Neural progenitor cell (in vitro differentiated cells): ENCODE data around the gene CHST5. TPM values are rescaled to one million over a fixed set of nuclear protein-coding genes. Genes with fewer than 3 reads are reported as not detected.

Experiments used
- DNase-seq: peaks from one replicate; pipeline ENCODE4 v3.0.0-alpha.2; 2016; ENCODE audit warnings: low spot score
- H2AFZ ChIP-seq: fragments of 200-600 bp; sonication (generic); replicated peaks from 2 replicates; pipeline ENCODE4 v1.6.1; 2016; ENCODE audit warnings: antibody characterized with exemption
- H3F3A ChIP-seq: fragments of 200-600 bp; sonication (generic); 2 replicates; pipeline ENCODE4 v1.6.1; 2016; ENCODE audit warnings: antibody characterized with exemption, low read depth
- H3K27ac ChIP-seq: fragments of 200-600 bp; sonication (generic); 2 replicates; pipeline ENCODE4 v1.5.1; 2016; ENCODE audit warnings: mild to moderate bottlenecking
- H3K27me3 ChIP-seq: fragments of 200-600 bp; sonication (generic); 2 replicates; pipeline ENCODE4 v1.6.1; 2016; ENCODE audit warnings: mild to moderate bottlenecking, moderate library complexity
- H3K36me3 ChIP-seq: fragments of 200-600 bp; sonication (generic); 2 replicates; pipeline ENCODE4 v1.5.1; 2016
- H3K4me1 ChIP-seq: fragments of 200-600 bp; sonication (generic); 2 replicates; pipeline ENCODE4 v1.6.1; 2016; ENCODE audit warnings: mixed run types
- H3K4me2 ChIP-seq: fragments of 200-600 bp; sonication (generic); 2 replicates; pipeline ENCODE4 v1.6.1; 2016
- H3K4me3 ChIP-seq: fragments of 200-600 bp; sonication (generic); 2 replicates; pipeline ENCODE4 v1.5.1; 2016
- H3K79me2 ChIP-seq: fragments of 200-600 bp; sonication (generic); 2 replicates; pipeline ENCODE4 v1.6.1; 2016; ENCODE audit warnings: low read depth
- H3K9ac ChIP-seq: fragments of 200-600 bp; sonication (generic); 2 replicates; pipeline ENCODE4 v1.6.1; 2016
- H3K9me3 ChIP-seq: fragments of 200-600 bp; sonication (generic); 2 replicates; pipeline ENCODE4 v1.5.1; 2016; ENCODE audit warnings: low read depth
- H4K20me1 ChIP-seq: fragments of 200-600 bp; sonication (generic); 2 replicates; pipeline ENCODE4 v1.6.1; 2016; ENCODE audit warnings: low read depth
- H3K27ac Mint-ChIP-seq: 3 replicates; pipeline ENCODE4 v1.8.0; 2021; ENCODE audit warnings: mixed read lengths
- H3K27me3 Mint-ChIP-seq: 2 replicates; pipeline ENCODE4 v1.8.0; 2022; ENCODE audit warnings: low read depth, mild to moderate bottlenecking, inconsistent platforms, moderate library complexity, mixed read lengths; ENCODE audit not compliant: insufficient read depth
- H3K36me3 Mint-ChIP-seq: 3 replicates; pipeline ENCODE4 v1.8.0; 2021; ENCODE audit warnings: mixed read lengths
- H3K4me1 Mint-ChIP-seq: 3 replicates; pipeline ENCODE4 v1.8.0; 2021; ENCODE audit warnings: mixed read lengths
- H3K4me3 Mint-ChIP-seq: 3 replicates; pipeline ENCODE4 v1.8.0; 2021; ENCODE audit warnings: mild to moderate bottlenecking, moderate library complexity, mixed read lengths
- H3K9me3 Mint-ChIP-seq: 3 replicates; pipeline ENCODE4 v1.8.0; 2020; ENCODE audit warnings: mixed read lengths
- CTCF ChIP-seq: fragments of 200-600 bp; sonication (generic); IDR thresholded peaks from 2 replicates; pipeline ENCODE4 v1.5.1; 2017; ENCODE audit warnings: antibody characterized with exemption, mild to moderate bottlenecking
- EZH2 ChIP-seq: fragments of 200-600 bp; sonication (generic); IDR thresholded peaks from 2 replicates; pipeline ENCODE4 v1.6.1; 2017; ENCODE audit warnings: antibody characterized with exemption, mild to moderate bottlenecking, moderate library complexity
- EZH2phosphoT487 ChIP-seq: fragments of 200-600 bp; sonication (generic); IDR thresholded peaks from 2 replicates; pipeline ENCODE4 v1.6.1; 2017; ENCODE audit warnings: antibody characterized with exemption
- total RNA-seq: library from RNA; depleted of rRNA; stranded (reverse); fragments of >200 nt; gene quantifications from 2 replicates; pipeline ENCODE4 v1.2.3, GENCODE V29; 2015; ENCODE audit warnings: low replicate concordance

The CHST5 gene
- total RNA-seq, 1 donor from 2014 or later = not detected

GRCh38 chr16:75483222-75483621, 52.7 kb downstream of the CHST5 start:
- Mint-ChIP-seq H3K4me3 (no peak overlapping the region), H3K27me3 (no peaks in the 10 kb centered on the region), H3K36me3 (no peaks in the 10 kb centered on the region), H3K4me1 (no peaks in the 10 kb centered on the region), H3K27ac (no peak overlapping the region), H3K9me3 (no peaks in the 10 kb centered on the region)
- Histone ChIP-seq H3K4me2 (no peak overlapping the region), H3K9ac (no peak overlapping the region), H3K36me3 (no peaks in the 10 kb centered on the region), H2AFZ (no peak overlapping the region), H4K20me1 (no peaks in the 10 kb centered on the region), H3K4me3 (no peak overlapping the region), H3K27ac (no peak overlapping the region), H3K79me2 (no peaks in the 10 kb centered on the region), H3F3A (no peaks in the 10 kb centered on the region), H3K9me3 (no peaks in the 10 kb centered on the region), H3K27me3 (no peaks in the 10 kb centered on the region), H3K4me1 (no peaks in the 10 kb centered on the region)
- DNase-seq = no peak
- no peak for TF ChIP-seq EZH2phosphoT487
- no peak for TF ChIP-seq EZH2
- TF ChIP-seq CTCF = no peak

DNA sequence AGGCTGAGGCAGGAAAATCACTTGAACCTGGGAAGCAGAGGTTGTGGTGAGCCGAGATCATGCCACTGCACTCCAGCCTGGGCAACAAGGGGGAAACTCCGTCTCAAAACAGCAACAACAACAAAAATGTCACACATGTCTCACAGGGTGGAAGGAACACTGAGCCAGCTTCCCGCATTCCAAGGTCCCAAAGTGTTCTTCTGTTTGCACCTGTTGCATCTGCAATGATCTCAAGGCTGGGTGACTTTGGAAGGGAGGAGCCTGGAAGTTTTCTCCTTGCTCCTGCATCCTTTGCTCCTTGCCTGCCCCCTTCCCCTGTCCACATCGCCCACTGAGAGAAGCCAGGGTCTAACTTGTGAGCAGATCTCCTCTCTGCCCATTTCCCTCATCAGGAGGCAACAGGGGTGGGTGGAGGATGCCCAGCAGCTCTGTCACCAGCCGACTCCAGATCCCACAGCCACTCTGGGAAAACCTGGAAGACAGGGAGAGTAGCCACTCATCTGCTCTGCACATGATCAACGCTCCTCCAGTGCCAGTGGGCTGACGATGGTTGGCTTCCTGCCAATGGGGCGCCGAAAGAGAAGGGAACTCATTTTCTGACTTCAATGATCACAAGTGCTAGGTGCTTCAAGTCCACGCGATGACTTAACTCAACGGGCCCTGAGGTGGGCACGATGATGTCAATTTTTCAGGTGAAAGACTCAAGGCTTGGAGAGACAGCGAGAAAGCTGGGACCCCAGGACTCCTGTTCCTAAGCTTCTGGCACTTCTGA, 53.3 kb downstream of the CHST5 start:
- H3K27ac ChIP-seq = no peak overlapping the region
- H2AFZ ChIP-seq = no peak overlapping the region
- DNase-seq = no peak
- Mint-ChIP-seq H3K9me3 (no peaks in the 10 kb centered on the region), H3K4me1 (peaks cover 2% of the 10 kb centered on the region), H3K4me3 (no peak overlapping the region), H3K27me3 (no peaks in the 10 kb centered on the region), H3K36me3 (no peaks in the 10 kb centered on the region), H3K27ac (no peak overlapping the region)
- no peak for TF ChIP-seq CTCF
- TF ChIP-seq EZH2phosphoT487 = no peak
- TF ChIP-seq EZH2 = no peak
- no peaks in the 10 kb centered on the region for H4K20me1 ChIP-seq
- H3F3A ChIP-seq = no peaks in the 10 kb centered on the region
- H3K36me3 ChIP-seq = no peaks in the 10 kb centered on the region
- no peaks in the 10 kb centered on the region for H3K4me1 ChIP-seq
- H3K79me2 ChIP-seq = no peaks in the 10 kb centered on the region
- no peaks in the 10 kb centered on the region for H3K27me3 ChIP-seq
- no peak overlapping the region for H3K4me2 ChIP-seq
- no peak overlapping the region for H3K9ac ChIP-seq
- H3K4me3 ChIP-seq = no peak overlapping the region
- no peaks in the 10 kb centered on the region for H3K9me3 ChIP-seq

DNA sequence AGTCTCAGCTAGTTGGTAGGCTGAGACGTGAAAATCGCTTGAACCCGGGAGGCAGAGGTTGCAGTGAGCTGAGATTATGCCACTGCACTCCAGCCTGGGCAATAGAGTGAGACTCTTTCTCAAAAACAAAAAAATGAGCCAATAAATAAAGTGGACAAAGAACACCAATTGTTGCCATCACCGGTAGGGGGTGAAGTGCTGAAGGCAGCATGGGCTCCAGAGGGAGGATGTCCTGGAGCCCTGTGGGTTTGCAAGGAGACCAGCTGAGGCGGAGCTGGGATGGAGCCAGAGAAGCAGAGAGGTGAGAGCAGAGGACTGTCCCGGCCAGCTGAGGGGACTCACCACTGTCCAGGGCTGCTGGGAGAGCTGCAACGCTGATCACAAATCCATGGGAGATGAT, 54.4 kb downstream of the CHST5 start:
- H3K4me1 Mint-ChIP-seq = peaks cover 2% of the 10 kb centered on the region
- TF ChIP-seq CTCF (no peak), EZH2 (no peak), EZH2phosphoT487 (no peak)
- Histone ChIP-seq H3K4me3 (no peak overlapping the region), H3K9me3 (no peaks in the 10 kb centered on the region), H4K20me1 (no peaks in the 10 kb centered on the region), H3K4me2 (no peak overlapping the region), H2AFZ (no peak overlapping the region), H3K79me2 (no peaks in the 10 kb centered on the region), H3K4me1 (no peaks in the 10 kb centered on the region), H3K9ac (no peak overlapping the region), H3K36me3 (no peaks in the 10 kb centered on the region), H3K27ac (no peak overlapping the region), H3F3A (no peaks in the 10 kb centered on the region), H3K27me3 (no peaks in the 10 kb centered on the region)
- H3K36me3 Mint-ChIP-seq = no peaks in the 10 kb centered on the region
- H3K27me3 Mint-ChIP-seq = no peaks in the 10 kb centered on the region
- no peak for DNase-seq
- peak overlapping the region; percentile 87 for H3K27ac Mint-ChIP-seq
- no peaks in the 10 kb centered on the region for H3K9me3 Mint-ChIP-seq
- H3K4me3 Mint-ChIP-seq = no peak overlapping the region
